Kidney epithelial cell (primary cell): ENCODE measurements around the gene PLEKHO2. TPM values are rescaled to one million over a fixed set of nuclear protein-coding genes. Genes with fewer than 3 reads are reported as not detected.

Experiments
- DNase-seq: peaks from one replicate; pipeline ENCODE4 v3.0.0-alpha.2; 2010; ENCODE audit warnings: low read depth
- H3K27me3 ChIP-seq: 2 replicates; pipeline ENCODE4 v1.6.0; 2011; ENCODE audit warnings: low read length; ENCODE audit not compliant: control insufficient read depth, insufficient read depth
- H3K36me3 ChIP-seq: 2 replicates; pipeline ENCODE4 v1.5.1; 2011; ENCODE audit warnings: low read length; ENCODE audit not compliant: control insufficient read depth, insufficient read depth
- H3K4me3 ChIP-seq: 2 replicates; pipeline ENCODE4 v1.5.1; 2011; ENCODE audit warnings: low read depth, mild to moderate bottlenecking, control low read depth, low read length
- CTCF ChIP-seq: IDR thresholded peaks from 2 replicates; pipeline ENCODE4 v1.5.1; 2011; ENCODE audit warnings: mild to moderate bottlenecking, moderate library complexity, low read length, control low read depth, inconsistent platforms; ENCODE audit not compliant: insufficient read depth, poor library complexity, severe bottlenecking
- total RNA-seq: library from RNA; depleted of rRNA; stranded (reverse); fragments of >200 nt; gene quantifications from 2 replicates; pipeline ENCODE4 v1.2.3, GENCODE V29; 2015

PLEKHO2 gene
- total RNA-seq, 1 donor from 2014 or later, result 11.0 TPM

- no peak overlapping the region for H3K4me3 ChIP-seq
- DNase-seq, result no peak
- peaks cover 1% of the 10 kb centered on the region for H3K36me3 ChIP-seq
- TF ChIP-seq CTCF, result no peak
- no peaks in the 10 kb centered on the region for H3K27me3 ChIP-seq
These were observed 14.9 kb downstream of the PLEKHO2 start for GRCh38 chr15:64856429-64857145.

- Histone ChIP-seq H3K4me3 (no peak overlapping the region), H3K36me3 (peaks cover 1% of the 10 kb centered on the region), H3K27me3 (no peaks in the 10 kb centered on the region)
- peak; percentile 72 for DNase-seq
- TF ChIP-seq CTCF, result no peak
These were observed 15.7 kb downstream of the PLEKHO2 start for GRCh38 chr15:64857421-64857820.

- Histone ChIP-seq H3K4me3 (no peak overlapping the region), H3K36me3 (peaks cover 1% of the 10 kb centered on the region), H3K27me3 (no peaks in the 10 kb centered on the region)
- TF ChIP-seq CTCF, result no peak
- DNase-seq, result no peak
These were observed 16.4 kb downstream of the PLEKHO2 start for GRCh38 chr15:64858021-64858575.

GRCh38 chr15:64859226-64859625 is 17.5 kb downstream of the PLEKHO2 start:
- peaks cover 1% of the 10 kb centered on the region for H3K36me3 ChIP-seq
- no peak for TF ChIP-seq CTCF
- DNase-seq, result no peak

GRCh38 chr15:64861331-64861730 is 19.6 kb downstream of the PLEKHO2 start:
- peaks cover 1% of the 10 kb centered on the region for H3K36me3 ChIP-seq
- H3K4me3 ChIP-seq, result no peak overlapping the region
- DNase-seq, result no peak
- no peaks in the 10 kb centered on the region for H3K27me3 ChIP-seq
- no peak for TF ChIP-seq CTCF

More at GRCh38 chr15:64859226-64859625, 17.5 kb downstream of the PLEKHO2 start:
- H3K4me3 ChIP-seq, result no peak overlapping the region
- H3K27me3 ChIP-seq, result no peaks in the 10 kb centered on the region
